Naive thymus-derived CD4-positive, alpha-beta T cell (primary cell): ENCODE data around the gene COL6A5. TPM values are rescaled to one million over a fixed set of nuclear protein-coding genes. Genes with fewer than 3 reads are reported as not detected.

Experiments
- ATAC-seq: fragments of 150-1000 bp; cut with Tn5 transposase; 2 replicates; pipeline ENCODE4 v1.10.0; 2021; ENCODE audit warnings: mild to moderate bottlenecking, moderate library complexity
- CTCF ChIA-PET: fragments of 350-600 bp; sonication (Branson Sonifier 250); formaldehyde crosslinking; loops from one replicate; lab custom pipeline; 2021; ENCODE audit warnings: antibody characterized with exemption; lab: Charles Lee
- POLR2A ChIA-PET: fragments of 350-600 bp; sonication (Branson Sonifier 250); formaldehyde crosslinking; loops from one replicate; lab custom pipeline; 2021; ENCODE audit warnings: antibody characterized with exemption, inconsistent platforms; lab: Charles Lee
- DNase-seq, 9 donors: peaks; one replicate each; pipeline versions ENCODE4 v3.0.0 to v3.0.0-alpha.2; 2020 to 2022; ENCODE audit warnings: mixed read lengths in 1 of 9
- H3K27ac ChIP-seq: one replicate; pipeline ENCODE4 v1.7.0; 2013; ENCODE audit warnings: mild to moderate bottlenecking, low read depth, low read length, moderate library complexity
- H3K27me3 ChIP-seq, 2 donors: one replicate each; pipeline ENCODE4 v1.7.0; 2013; ENCODE audit warnings: low read length in 2 of 2, mild to moderate bottlenecking in 2 of 2, moderate library complexity in 2 of 2; ENCODE audit not compliant: control insufficient read depth in 2 of 2, insufficient read depth in 2 of 2
- H3K36me3 ChIP-seq, 3 experiments: 1 replicate in 2 of 3; 2 replicates in 1 of 3; pipeline ENCODE4 v1.7.0; 2013; ENCODE audit warnings: low read length in 3 of 3, mild to moderate bottlenecking in 3 of 3, moderate library complexity in 1 of 3; ENCODE audit not compliant: insufficient read depth in 3 of 3, control insufficient read depth in 2 of 3
- H3K4me1 ChIP-seq, 2 donors: one replicate each; pipeline ENCODE4 v1.7.0; 2013; ENCODE audit warnings: low read length in 2 of 2, mild to moderate bottlenecking in 2 of 2, moderate library complexity in 1 of 2; ENCODE audit not compliant: control insufficient read depth in 2 of 2, insufficient read depth in 2 of 2
- H3K4me3 ChIP-seq: 2 replicates; pipeline ENCODE4 v1.7.0; 2013; ENCODE audit warnings: mild to moderate bottlenecking, low read length
- H3K9me3 ChIP-seq, 3 experiments: 1 replicate in 2 of 3; 2 replicates in 1 of 3; pipeline ENCODE4 v1.7.0; 2013; ENCODE audit warnings: low read length in 3 of 3; ENCODE audit not compliant: control insufficient read depth in 2 of 3
- H3K27ac Mint-ChIP-seq, 9 donors: one replicate each; pipeline ENCODE4 v1.8.0; 2020 to 2022; ENCODE audit warnings: mixed read lengths in 9 of 9, mild to moderate bottlenecking in 8 of 9, moderate library complexity in 5 of 9, inconsistent platforms in 2 of 9
- H3K27me3 Mint-ChIP-seq, 5 donors: one replicate each; pipeline ENCODE4 v1.8.0; 2021 to 2022; ENCODE audit warnings: mixed read lengths in 5 of 5, mild to moderate bottlenecking in 1 of 5
- H3K36me3 Mint-ChIP-seq, 5 donors: one replicate each; pipeline ENCODE4 v1.8.0; 2020 to 2022; ENCODE audit warnings: mixed read lengths in 5 of 5, mild to moderate bottlenecking in 3 of 5, inconsistent platforms in 1 of 5
- H3K4me1 Mint-ChIP-seq, 7 donors: one replicate each; pipeline ENCODE4 v1.8.0; 2020 to 2022; ENCODE audit warnings: mixed read lengths in 7 of 7, mild to moderate bottlenecking in 3 of 7, inconsistent platforms in 1 of 7
- H3K4me3 Mint-ChIP-seq, 10 donors: one replicate each; pipeline ENCODE4 v1.8.0; 2020 to 2022; ENCODE audit warnings: mild to moderate bottlenecking in 10 of 10, mixed read lengths in 10 of 10, moderate library complexity in 6 of 10, inconsistent platforms in 2 of 10
- H3K9me3 Mint-ChIP-seq, 11 donors: one replicate each; pipeline ENCODE4 v1.8.0; 2020 to 2022; ENCODE audit warnings: mixed read lengths in 11 of 11, mild to moderate bottlenecking in 4 of 11, inconsistent platforms in 1 of 11, moderate library complexity in 1 of 11
- intact Hi-C, 2 donors: fragments of 100-400 bp; cut with micrococcal nuclease; formaldehyde crosslinking; loops; one replicate each; pipeline ENCODE4 v1.15.1; 2023
- polyA plus RNA-seq, 2 donors: library from polyadenylated mRNA; unstranded; fragments of 300-500 nt; fragmentation: Illumina TruSeq; gene quantifications; one replicate each; pipeline ENCODE4 v1.2.3, GENCODE V29; 2021
- total RNA-seq, 6 experiments: library from RNA in 5 of 6; stranded (reverse) in 5 of 6; gene quantifications; 1 replicate in 5 of 6; 2 replicates in 1 of 6; pipeline ENCODE4 v1.2.3 and lab custom pipeline; 2021 to 2026

COL6A5 gene
- under 1 TPM in 1 of 5 experiments, not detected in 4; 0.05 TPM for total RNA-seq
- not detected for polyA plus RNA-seq
- total RNA-seq (lab: John Stamatoyannopoulos, UW) = not detected

- CTCF ChIA-PET = no interaction called here
- POLR2A ChIA-PET = interaction anchor here (0.6 kb wide), 1 partner anchor 357 kb away, joined by 3 read pairs; no protein-coding TSS in a partner anchor
- Histone ChIP-seq H3K27ac (no peak within 1 kb of the TSS), H3K4me3 (no peak within 1 kb of the TSS), H3K27me3 (no peaks in the 10 kb centered on the region), H3K9me3 (no peaks in the 10 kb centered on the region), H3K36me3 (no peaks in the 10 kb centered on the region), H3K4me1 (no peaks in the 10 kb centered on the region)
- no peak within 1 kb of the TSS for H3K27ac Mint-ChIP-seq
- intact Hi-C loops = no loop called here
- DNase-seq = no peak
- H3K4me3 Mint-ChIP-seq = no peak within 1 kb of the TSS
- peaks cover 0 to 14% (median 4%) of the 10 kb centered on the region in 11 donors for H3K9me3 Mint-ChIP-seq
- no peaks in the 10 kb centered on the region for H3K4me1 Mint-ChIP-seq
- no peak for ATAC-seq
- no peaks in the 10 kb centered on the region for H3K36me3 Mint-ChIP-seq
- peaks cover 28 to 72% (median 49%) of the 10 kb centered on the region in 5 donors for H3K27me3 Mint-ChIP-seq
Measured at GRCh38 chr3:130345487-130346079, at the start of gene COL6A5. TSS of gene COL6A5 (plus strand) at chr3:130345672. CDS start at chr3:130373639, 27,967 bp downstream.

GRCh38 chr3:130299531-130299930, 45.9 kb upstream of the COL6A5 start:
- H3K4me1 ChIP-seq = no peaks in the 10 kb centered on the region
- H3K27ac Mint-ChIP-seq = no peak overlapping the region
- H3K36me3 Mint-ChIP-seq = no peaks in the 10 kb centered on the region
- DNase-seq (no peak), ATAC-seq (no peak)
- no peaks in the 10 kb centered on the region for H3K9me3 ChIP-seq
- H3K9me3 Mint-ChIP-seq = peaks cover 0 to 8% (median 2%) of the 10 kb centered on the region in 11 donors
- no peak overlapping the region for H3K27ac ChIP-seq
- H3K36me3 ChIP-seq = no peaks in the 10 kb centered on the region
- intact Hi-C loops = no loop called here
- H3K4me3 Mint-ChIP-seq = no peak overlapping the region
- ChIA-PET CTCF (interaction anchor here (0.6 kb wide), 1 partner anchor 9 kb away, joined by 3 read pairs; no protein-coding TSS in a partner anchor), POLR2A (no interaction called here)
- H3K4me3 ChIP-seq = no peak overlapping the region
- no peaks in the 10 kb centered on the region for H3K4me1 Mint-ChIP-seq
- no peaks in the 10 kb centered on the region for H3K27me3 ChIP-seq
- peaks cover 0 to 19% (median 6%) of the 10 kb centered on the region in 5 donors for H3K27me3 Mint-ChIP-seq

- DNase-seq (no peak), ATAC-seq (no peak)
- Mint-ChIP-seq H3K4me1 (no peaks in the 10 kb centered on the region), H3K27me3 (peaks cover 0 to 29% (median 10%) of the 10 kb centered on the region in 5 donors), H3K27ac (no peak overlapping the region), H3K36me3 (no peaks in the 10 kb centered on the region), H3K4me3 (no peak overlapping the region), H3K9me3 (peaks cover 0 to 5% (median 0%) of the 10 kb centered on the region in 11 donors)
- Histone ChIP-seq H3K36me3 (no peaks in the 10 kb centered on the region), H3K27me3 (no peaks in the 10 kb centered on the region), H3K27ac (no peak overlapping the region), H3K4me1 (no peaks in the 10 kb centered on the region), H3K9me3 (no peaks in the 10 kb centered on the region), H3K4me3 (no peak overlapping the region)
- CTCF ChIA-PET = no interaction called here
- intact Hi-C loops = no loop called here
- POLR2A ChIA-PET = no interaction called here
Measured at GRCh38 chr3:130300888-130301287, 44.6 kb upstream of the COL6A5 start.

GRCh38 chr3:130310109-130310508, 35.4 kb upstream of the COL6A5 start:
- Mint-ChIP-seq H3K27ac (no peak overlapping the region), H3K27me3 (peaks cover 3 to 46% (median 44%) of the 10 kb centered on the region in 5 donors), H3K4me1 (no peaks in the 10 kb centered on the region), H3K36me3 (no peaks in the 10 kb centered on the region), H3K9me3 (peaks cover 0 to 10% (median 0%) of the 10 kb centered on the region in 11 donors), H3K4me3 (no peak overlapping the region)
- ATAC-seq (no peak), DNase-seq (no peak)
- intact Hi-C loops = no loop called here
- Histone ChIP-seq H3K4me3 (no peak overlapping the region), H3K27ac (no peak overlapping the region), H3K4me1 (no peaks in the 10 kb centered on the region), H3K27me3 (peaks cover 0 to 4% of the 10 kb centered on the region in 2 donors), H3K36me3 (no peaks in the 10 kb centered on the region), H3K9me3 (no peaks in the 10 kb centered on the region)
- POLR2A ChIA-PET = no interaction called here
- CTCF ChIA-PET = no interaction called here

GRCh38 chr3:130312374-130312773, 33.1 kb upstream of the COL6A5 start:
- H3K27ac Mint-ChIP-seq = no peak overlapping the region
- Histone ChIP-seq H3K4me1 (no peaks in the 10 kb centered on the region), H3K4me3 (no peak overlapping the region), H3K36me3 (no peaks in the 10 kb centered on the region), H3K27ac (no peak overlapping the region), H3K9me3 (no peaks in the 10 kb centered on the region), H3K27me3 (peaks cover 0 to 4% of the 10 kb centered on the region in 2 donors)
- H3K4me1 Mint-ChIP-seq = no peaks in the 10 kb centered on the region
- intact Hi-C loops = no loop called here
- DNase-seq (no peak), ATAC-seq (no peak)
- ChIA-PET POLR2A (no interaction called here), CTCF (no interaction called here)
- peaks cover 2 to 35% (median 31%) of the 10 kb centered on the region in 5 donors for H3K27me3 Mint-ChIP-seq
- peaks cover 0 to 10% (median 0%) of the 10 kb centered on the region in 11 donors for H3K9me3 Mint-ChIP-seq
- H3K36me3 Mint-ChIP-seq = no peaks in the 10 kb centered on the region
- H3K4me3 Mint-ChIP-seq = no peak overlapping the region

- ChIA-PET POLR2A (no interaction called here), CTCF (no interaction called here)
- no peak overlapping the region for H3K4me3 Mint-ChIP-seq
- Histone ChIP-seq H3K36me3 (no peaks in the 10 kb centered on the region), H3K27ac (no peak overlapping the region), H3K9me3 (no peaks in the 10 kb centered on the region), H3K27me3 (no peaks in the 10 kb centered on the region), H3K4me1 (no peaks in the 10 kb centered on the region), H3K4me3 (no peak overlapping the region)
- H3K27me3 Mint-ChIP-seq = peaks cover 0 to 31% (median 27%) of the 10 kb centered on the region in 5 donors
- no peak for ATAC-seq
- H3K36me3 Mint-ChIP-seq = no peaks in the 10 kb centered on the region
- DNase-seq = no peak
- H3K9me3 Mint-ChIP-seq = peaks cover 0 to 12% (median 2%) of the 10 kb centered on the region in 11 donors
- no peaks in the 10 kb centered on the region for H3K4me1 Mint-ChIP-seq
- no peak overlapping the region for H3K27ac Mint-ChIP-seq
- intact Hi-C loops = no loop called here
Measured at GRCh38 chr3:130316169-130316568, 29.3 kb upstream of the COL6A5 start.

GRCh38 chr3:130323503-130323902, 22.0 kb upstream of the COL6A5 start:
- no peaks in the 10 kb centered on the region for H3K4me1 Mint-ChIP-seq
- H3K36me3 ChIP-seq = no peaks in the 10 kb centered on the region
- no peak overlapping the region for H3K4me3 Mint-ChIP-seq
- H3K9me3 Mint-ChIP-seq = peaks cover 0 to 21% (median 4%) of the 10 kb centered on the region in 11 donors
- DNase-seq (no peak), ATAC-seq (no peak)
- H3K27me3 ChIP-seq = no peaks in the 10 kb centered on the region
- H3K4me1 ChIP-seq = no peaks in the 10 kb centered on the region
- intact Hi-C loops = no loop called here
- H3K36me3 Mint-ChIP-seq = peaks cover 0 to 4% (median 0%) of the 10 kb centered on the region in 5 donors
- no peaks in the 10 kb centered on the region for H3K9me3 ChIP-seq
- no peak overlapping the region for H3K4me3 ChIP-seq
- CTCF ChIA-PET = no interaction called here
- no peak overlapping the region for H3K27ac ChIP-seq
- POLR2A ChIA-PET = no interaction called here
- H3K27me3 Mint-ChIP-seq = peaks cover 0 to 43% (median 28%) of the 10 kb centered on the region in 5 donors
- H3K27ac Mint-ChIP-seq = no peak overlapping the region
